ENCODE results near the gene KDM5C. TPM values are rescaled to one million over a fixed set of nuclear protein-coding genes. Genes with fewer than 3 reads are reported as not detected.
A peak's percentile ranks its signal among the peaks of the same experiment; 100 is the strongest.

KDM5C gene
- 10 to 100 TPM; 27.9 to 61.6 (median 50.6) TPM for total RNA-seq
- long read RNA-seq: 0 reads

DNA sequence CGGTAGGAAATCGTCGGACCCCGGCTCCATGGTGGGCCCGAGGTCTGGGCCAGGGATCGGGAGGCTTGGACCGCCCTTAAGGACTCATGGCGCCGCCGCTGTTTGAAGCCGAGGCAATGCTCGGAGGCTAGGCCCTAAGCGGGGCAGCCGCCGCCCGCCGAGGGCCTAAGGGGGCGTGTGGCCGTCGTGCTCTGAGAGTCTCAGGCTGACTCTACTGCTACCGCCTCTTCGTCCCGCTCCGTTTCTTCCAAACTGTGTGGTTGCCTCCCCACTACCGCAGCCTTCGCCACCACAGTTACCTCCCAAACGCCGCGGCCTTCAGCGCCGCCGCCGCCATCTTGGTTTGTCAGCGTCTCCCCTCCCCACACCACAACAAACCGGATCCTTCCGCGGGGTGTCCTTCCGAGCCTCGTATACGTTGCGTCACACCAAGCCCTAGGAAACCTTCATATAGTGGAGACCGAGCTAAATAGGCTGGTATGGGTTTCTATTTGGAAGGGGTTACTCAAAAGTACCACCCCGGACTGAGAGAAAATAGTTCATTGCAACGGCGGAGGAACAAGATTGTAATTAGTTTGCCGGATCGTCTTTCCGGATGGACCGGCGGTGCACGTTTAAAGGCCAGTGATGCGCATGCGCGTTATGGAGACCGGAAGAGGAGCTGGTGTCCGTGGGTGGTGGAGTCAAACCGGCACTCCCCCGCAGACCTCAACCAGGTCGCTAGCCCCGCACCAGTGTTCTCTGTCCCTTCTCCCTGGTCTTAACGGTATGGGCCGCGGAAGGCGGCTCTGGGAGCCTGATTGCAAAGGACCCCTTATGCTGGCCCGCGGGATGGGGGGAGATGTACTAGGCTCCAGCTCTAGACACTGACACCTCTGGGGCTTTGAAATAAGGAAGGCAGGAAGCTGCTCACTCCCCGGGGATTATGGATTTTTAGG is at the start of gene KDM5C:
Gene KDM5C, minus strand, starts transcription at position 348 of the 938 bp plus-strand sequence. Its CDS starts 318 bp downstream, at position 30.
- DNase-seq: peak; percentile 88 to 95 (median 94)
- TF ChIP-seq, protein P1, sequence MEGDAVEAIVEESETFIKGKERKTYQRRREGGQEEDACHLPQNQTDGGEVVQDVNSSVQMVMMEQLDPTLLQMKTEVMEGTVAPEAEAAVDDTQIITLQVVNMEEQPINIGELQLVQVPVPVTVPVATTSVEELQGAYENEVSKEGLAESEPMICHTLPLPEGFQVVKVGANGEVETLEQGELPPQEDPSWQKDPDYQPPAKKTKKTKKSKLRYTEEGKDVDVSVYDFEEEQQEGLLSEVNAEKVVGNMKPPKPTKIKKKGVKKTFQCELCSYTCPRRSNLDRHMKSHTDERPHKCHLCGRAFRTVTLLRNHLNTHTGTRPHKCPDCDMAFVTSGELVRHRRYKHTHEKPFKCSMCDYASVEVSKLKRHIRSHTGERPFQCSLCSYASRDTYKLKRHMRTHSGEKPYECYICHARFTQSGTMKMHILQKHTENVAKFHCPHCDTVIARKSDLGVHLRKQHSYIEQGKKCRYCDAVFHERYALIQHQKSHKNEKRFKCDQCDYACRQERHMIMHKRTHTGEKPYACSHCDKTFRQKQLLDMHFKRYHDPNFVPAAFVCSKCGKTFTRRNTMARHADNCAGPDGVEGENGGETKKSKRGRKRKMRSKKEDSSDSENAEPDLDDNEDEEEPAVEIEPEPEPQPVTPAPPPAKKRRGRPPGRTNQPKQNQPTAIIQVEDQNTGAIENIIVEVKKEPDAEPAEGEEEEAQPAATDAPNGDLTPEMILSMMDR (IDR thresholded peaks at IDR 0.05): no peak
- peak; percentile 59 for TF ChIP-seq POLR2A (IDR thresholded peaks at IDR 0.05)
- H3K4me1 ChIP-seq: peaks cover 0 to 17% (median 8%) of the 10 kb centered on the region in 4 donors
- intact Hi-C loops (cut with DNase I): no loop called here
- peaks cover 0 to 6% (median 3%) of the 10 kb centered on the region in 4 donors for H3K36me3 ChIP-seq
- H3K27ac ChIP-seq: peak within 1 kb of the TSS; percentile 80 to 95 (median 85)
- WGBS (ENCODE audit: insufficient coverage, low coverage, low lambda C conversion rate, missing lambda C conversion rate): 0% methylated on average over 29 of the region's 67 CpGs
- peak; percentile 89 to 94 (median 92) for ATAC-seq
- H3K9me3 ChIP-seq: no peaks in the 10 kb centered on the region
- no peaks in the 10 kb centered on the region for H3K27me3 ChIP-seq
- H3K4me3 ChIP-seq: peak within 1 kb of the TSS; percentile 83 to 93 (median 85)

- DNase-seq: no peak
- Histone ChIP-seq H3K4me1 (no peaks in the 10 kb centered on the region), H3K4me3 (no peak overlapping the region), H3K36me3 (no peaks in the 10 kb centered on the region), H3K9me3 (no peaks in the 10 kb centered on the region), H3K27me3 (no peaks in the 10 kb centered on the region), H3K27ac (no peak overlapping the region)
- no peak for ATAC-seq
- intact Hi-C loops (cut with DNase I): no loop called here
- WGBS (ENCODE audit: insufficient coverage, low coverage, low lambda C conversion rate, missing lambda C conversion rate): 70% methylated on average over 8 of the region's 8 CpGs
- no peak for TF ChIP-seq POLR2A (IDR thresholded peaks at IDR 0.05)
- TF ChIP-seq, protein P1 (IDR thresholded peaks at IDR 0.05): no peak
These were observed 47.9 kb upstream of the KDM5C start for GRCh38 chrX:53272808-53273337.

GRCh38 chrX:53269536-53270107 is 44.6 kb upstream of the KDM5C start:
- Histone ChIP-seq H3K4me1 (no peaks in the 10 kb centered on the region), H3K9me3 (no peaks in the 10 kb centered on the region), H3K4me3 (no peak overlapping the region), H3K27ac (no peak overlapping the region), H3K36me3 (no peaks in the 10 kb centered on the region), H3K27me3 (no peaks in the 10 kb centered on the region)
- 63% methylated on average over 14 of the region's 14 CpGs for WGBS (ENCODE audit: insufficient coverage, low coverage, low lambda C conversion rate, missing lambda C conversion rate)
- DNase-seq (no peak), ATAC-seq (no peak)
- intact Hi-C loops (cut with DNase I): no loop called here
- TF ChIP-seq, protein P1 (IDR thresholded peaks at IDR 0.05): no peak
- TF ChIP-seq POLR2A (IDR thresholded peaks at IDR 0.05): no peak

DNA sequence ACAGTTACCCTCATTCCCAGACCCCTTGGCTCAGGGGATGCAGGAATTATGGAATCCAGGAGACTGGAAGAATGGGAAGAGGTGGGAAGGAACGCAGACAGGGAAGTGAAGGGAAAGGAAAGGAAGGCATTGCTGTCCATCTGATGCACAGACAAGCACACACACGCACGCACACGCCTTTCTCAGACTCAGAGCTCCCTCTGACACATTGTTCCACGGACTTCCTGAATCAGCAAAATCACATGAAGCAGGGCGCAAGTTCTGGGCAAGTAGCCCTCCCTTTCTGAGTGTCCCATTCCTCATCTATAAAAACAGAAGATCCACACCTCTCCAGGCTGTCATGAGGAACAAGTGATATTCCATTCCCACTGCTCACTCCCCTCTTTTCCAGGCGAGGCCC is 43.2 kb upstream of the KDM5C start:
- Histone ChIP-seq H3K36me3 (no peaks in the 10 kb centered on the region), H3K4me3 (no peak overlapping the region), H3K27me3 (no peaks in the 10 kb centered on the region), H3K27ac (no peak overlapping the region), H3K4me1 (no peaks in the 10 kb centered on the region), H3K9me3 (no peaks in the 10 kb centered on the region)
- intact Hi-C loops (cut with DNase I): no loop called here
- no peak for TF ChIP-seq POLR2A (IDR thresholded peaks at IDR 0.05)
- TF ChIP-seq, protein P1 (IDR thresholded peaks at IDR 0.05): no peak
- peak in 1 of 4 donors; percentile 27 for ATAC-seq
- no peak for DNase-seq
- WGBS (ENCODE audit: insufficient coverage, low coverage, low lambda C conversion rate, missing lambda C conversion rate): 56% methylated on average over 7 of the region's 7 CpGs
